ENCODE data around the gene LGI4. TPM values are rescaled to one million over a fixed set of nuclear protein-coding genes. Genes with fewer than 3 reads are reported as not detected.

The LGI4 gene
- total RNA-seq, 1 donor, result 0.72 TPM

DNA sequence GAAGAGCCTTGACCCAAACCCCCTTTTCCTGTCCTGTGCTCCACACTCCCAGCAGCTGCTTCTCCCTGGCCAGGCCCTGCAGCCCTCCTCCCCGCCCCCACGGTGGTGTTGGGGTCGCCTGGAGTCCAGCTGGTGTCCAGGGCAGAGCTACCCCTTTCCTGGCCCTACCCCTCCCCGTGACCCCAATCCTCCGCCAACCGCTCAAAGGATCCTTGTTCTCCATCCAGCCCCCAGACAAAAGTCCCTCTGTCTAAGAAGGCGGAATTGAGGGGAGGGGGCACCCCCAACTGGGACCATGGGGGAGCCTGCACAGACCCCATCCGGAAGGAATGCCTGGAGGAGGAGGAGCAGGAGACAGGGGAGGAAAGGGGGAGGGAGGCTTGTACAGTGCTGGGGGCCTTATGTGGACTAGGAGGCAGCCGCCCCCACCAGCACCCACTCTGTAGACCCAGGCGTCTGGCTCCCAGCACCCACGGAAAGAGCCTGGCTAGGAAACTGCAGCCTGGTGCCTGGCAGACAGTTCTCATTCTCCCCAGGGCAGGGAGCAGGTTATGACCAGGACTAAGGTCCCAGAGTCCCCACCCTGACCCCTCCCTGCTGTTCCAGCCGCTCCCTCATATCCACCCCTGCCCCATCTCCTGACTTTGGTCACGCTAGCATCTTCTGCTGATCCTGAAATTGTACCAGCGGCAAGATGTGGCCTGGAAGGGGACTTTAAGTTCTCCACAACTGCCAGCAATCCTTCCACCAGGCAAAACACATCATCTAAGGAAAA lies 19.5 kb downstream of the LGI4 start, which contains the start of gene FXYD3:
FXYD3 (plus strand) TSS at position 647 of the 775 bp plus-strand sequence. CDS start 3,554 bp downstream, outside the sequence.
- Histone ChIP-seq H2AFZ (ENCODE audit: low read length) (peak within 1 kb of the TSS; percentile 70), H3K27ac (ENCODE audit: low read depth, low read length) (no peak within 1 kb of the TSS), H3K4me1 (ENCODE audit: insufficient read depth, low read length) (no peaks in the 10 kb centered on the region), H3K79me2 (ENCODE audit: insufficient read depth, low read length) (no peaks in the 10 kb centered on the region), H3K4me3 (ENCODE audit: insufficient read depth, low read length) (peak within 1 kb of the TSS; percentile 19), H3K27me3 (ENCODE audit: insufficient read depth, low read length) (peaks cover 14% of the 10 kb centered on the region), H4K20me1 (ENCODE audit: insufficient read depth, low read length) (no peaks in the 10 kb centered on the region), H3K4me2 (ENCODE audit: insufficient read depth, low read length) (peak within 1 kb of the TSS; percentile 48), H3K36me3 (ENCODE audit: insufficient read depth, low read length) (no peaks in the 10 kb centered on the region), H3K9me3 (ENCODE audit: low read depth, low read length) (no peaks in the 10 kb centered on the region)
- no peak for DNase-seq (ENCODE audit: insufficient read length, low spot score, missing footprints)
- TF ChIP-seq, protein P1, sequence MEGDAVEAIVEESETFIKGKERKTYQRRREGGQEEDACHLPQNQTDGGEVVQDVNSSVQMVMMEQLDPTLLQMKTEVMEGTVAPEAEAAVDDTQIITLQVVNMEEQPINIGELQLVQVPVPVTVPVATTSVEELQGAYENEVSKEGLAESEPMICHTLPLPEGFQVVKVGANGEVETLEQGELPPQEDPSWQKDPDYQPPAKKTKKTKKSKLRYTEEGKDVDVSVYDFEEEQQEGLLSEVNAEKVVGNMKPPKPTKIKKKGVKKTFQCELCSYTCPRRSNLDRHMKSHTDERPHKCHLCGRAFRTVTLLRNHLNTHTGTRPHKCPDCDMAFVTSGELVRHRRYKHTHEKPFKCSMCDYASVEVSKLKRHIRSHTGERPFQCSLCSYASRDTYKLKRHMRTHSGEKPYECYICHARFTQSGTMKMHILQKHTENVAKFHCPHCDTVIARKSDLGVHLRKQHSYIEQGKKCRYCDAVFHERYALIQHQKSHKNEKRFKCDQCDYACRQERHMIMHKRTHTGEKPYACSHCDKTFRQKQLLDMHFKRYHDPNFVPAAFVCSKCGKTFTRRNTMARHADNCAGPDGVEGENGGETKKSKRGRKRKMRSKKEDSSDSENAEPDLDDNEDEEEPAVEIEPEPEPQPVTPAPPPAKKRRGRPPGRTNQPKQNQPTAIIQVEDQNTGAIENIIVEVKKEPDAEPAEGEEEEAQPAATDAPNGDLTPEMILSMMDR (IDR thresholded peaks at IDR 0.05; ENCODE audit: extremely low read depth, low read depth, low read length), result no peak

DNA sequence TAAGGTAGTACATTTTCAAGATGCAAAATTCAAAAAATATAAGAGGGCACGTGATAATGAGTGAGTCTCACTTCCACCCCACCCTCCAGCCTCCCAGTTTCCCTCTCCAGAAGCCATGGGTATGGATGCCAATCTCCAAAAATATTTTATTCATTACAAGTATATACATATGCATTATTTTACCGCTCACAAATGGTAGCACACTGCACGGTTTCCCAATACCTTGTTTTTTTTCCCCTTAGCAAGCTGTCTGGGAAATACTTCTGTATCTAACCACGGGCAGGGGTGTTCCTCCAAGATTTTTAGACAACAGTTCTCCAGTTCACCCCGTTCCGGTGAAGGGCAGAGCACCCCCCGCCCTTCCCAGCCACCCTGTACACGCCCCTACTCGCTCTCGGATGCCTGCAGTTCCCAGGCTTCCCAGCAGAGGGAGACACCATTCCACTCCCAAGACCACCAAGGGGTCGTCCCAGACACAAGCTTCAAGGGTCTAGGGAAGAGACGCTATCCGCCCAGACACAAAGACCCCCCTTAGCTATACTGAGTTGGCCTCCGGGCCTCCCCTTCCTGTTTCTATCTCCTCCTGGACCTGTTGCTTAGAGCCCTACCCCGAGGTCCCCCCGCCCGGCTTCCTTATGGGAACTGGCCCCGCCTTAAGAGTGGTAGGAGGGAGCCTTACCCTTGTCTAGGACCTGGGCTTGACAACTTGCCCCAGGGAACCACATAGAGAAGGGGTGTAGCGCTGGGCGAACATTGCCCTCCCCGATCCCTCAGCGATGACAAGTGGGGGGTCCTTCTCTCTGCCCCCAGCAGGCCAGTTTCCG lies 20.3 kb downstream of the LGI4 start:
- DNase-seq (ENCODE audit: insufficient read length, low spot score, missing footprints), result peak; percentile 97
- H3K4me2 ChIP-seq (ENCODE audit: insufficient read depth, low read length), result peak overlapping the region; percentile 48
- H3K4me3 ChIP-seq (ENCODE audit: insufficient read depth, low read length), result peak overlapping the region; percentile 19

DNA sequence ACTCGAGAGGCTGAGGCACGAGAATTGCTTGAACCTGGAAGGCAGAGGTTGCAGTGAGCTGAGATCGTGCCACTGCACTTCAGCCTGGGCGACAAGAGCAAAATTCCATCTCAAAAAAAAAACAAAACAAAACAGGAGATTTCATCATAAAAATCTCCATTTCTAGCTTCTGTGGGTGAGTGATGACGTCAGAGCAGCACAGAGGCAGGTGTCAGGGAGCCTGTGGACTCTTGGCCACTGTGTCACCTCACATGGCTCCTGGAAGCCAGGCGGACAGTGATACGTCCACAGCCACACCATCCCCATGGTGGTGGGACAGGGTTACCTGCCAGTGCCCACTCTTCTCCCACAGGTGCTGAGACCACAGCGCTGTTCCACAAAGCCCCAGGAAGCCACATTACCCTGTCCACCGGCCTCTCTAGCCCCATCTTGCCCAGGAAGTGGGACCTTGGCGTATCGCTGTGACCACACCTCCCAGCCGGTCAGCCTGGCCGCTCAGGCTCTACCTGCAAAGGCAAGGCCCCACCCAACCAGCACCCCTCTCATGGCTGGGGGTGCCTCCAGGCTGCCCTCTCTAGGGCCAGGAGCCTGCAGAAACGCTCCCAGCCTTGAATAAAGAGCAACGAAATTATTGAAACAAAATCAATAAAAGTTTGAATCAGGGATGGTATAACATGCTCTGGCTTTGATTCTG lies 21.7 kb downstream of the LGI4 start:
- H3K4me1 ChIP-seq (ENCODE audit: insufficient read depth, low read length), result no peaks in the 10 kb centered on the region
- no peak overlapping the region for H3K27ac ChIP-seq (ENCODE audit: low read depth, low read length)
- DNase-seq (ENCODE audit: insufficient read length, low spot score, missing footprints), result no peak
- H3K9me3 ChIP-seq (ENCODE audit: low read depth, low read length), result no peaks in the 10 kb centered on the region
- no peaks in the 10 kb centered on the region for H3K79me2 ChIP-seq (ENCODE audit: insufficient read depth, low read length)
- H3K4me2 ChIP-seq (ENCODE audit: insufficient read depth, low read length), result no peak overlapping the region
- no peak overlapping the region for H2AFZ ChIP-seq (ENCODE audit: low read length)
- TF ChIP-seq, protein P1 (IDR thresholded peaks at IDR 0.05; ENCODE audit: extremely low read depth, low read depth, low read length), result no peak
- H3K27me3 ChIP-seq (ENCODE audit: insufficient read depth, low read length), result peaks cover 14% of the 10 kb centered on the region
- no peaks in the 10 kb centered on the region for H3K36me3 ChIP-seq (ENCODE audit: insufficient read depth, low read length)
- no peak overlapping the region for H3K4me3 ChIP-seq (ENCODE audit: insufficient read depth, low read length)
- no peaks in the 10 kb centered on the region for H4K20me1 ChIP-seq (ENCODE audit: insufficient read depth, low read length)

More for the DNA sequence above, 20.3 kb downstream of the LGI4 start:
- peak overlapping the region; percentile 70 for H2AFZ ChIP-seq (ENCODE audit: low read length)
- no peaks in the 10 kb centered on the region for H3K4me1 ChIP-seq (ENCODE audit: insufficient read depth, low read length)
- H3K36me3 ChIP-seq (ENCODE audit: insufficient read depth, low read length), result no peaks in the 10 kb centered on the region
- no peaks in the 10 kb centered on the region for H4K20me1 ChIP-seq (ENCODE audit: insufficient read depth, low read length)
- H3K9me3 ChIP-seq (ENCODE audit: low read depth, low read length), result no peaks in the 10 kb centered on the region
- peaks cover 14% of the 10 kb centered on the region for H3K27me3 ChIP-seq (ENCODE audit: insufficient read depth, low read length)
- TF ChIP-seq, protein P1 (IDR thresholded peaks at IDR 0.05; ENCODE audit: extremely low read depth, low read depth, low read length), result peak; percentile 97
- no peaks in the 10 kb centered on the region for H3K79me2 ChIP-seq (ENCODE audit: insufficient read depth, low read length)
- no peak overlapping the region for H3K27ac ChIP-seq (ENCODE audit: low read depth, low read length)

All from osteoblast (primary cell).